Body of pancreas (tissue), 4 donors: ENCODE results near the gene DENND1A.

Experiments used
- POLR2A ChIP-seq, 3 donors: fragments of 450-650 bp; IDR thresholded peaks; one replicate each; pipeline ENCODE4 v1.6.1; 2016; ENCODE audit warnings: antibody characterized with exemption in 3 of 3, mild to moderate bottlenecking in 2 of 3
- TF ChIP-seq, protein P1 (sequence below), 7 experiments: fragments of 450-650 bp in 4 of 7; fragments of 200-600 bp in 3 of 7; sonication (generic) in 3 of 7; IDR thresholded peaks; one replicate each; pipeline ENCODE4 v1.5.1; 2016 to 2019; ENCODE audit warnings: antibody characterized with exemption in 7 of 7

DNA sequence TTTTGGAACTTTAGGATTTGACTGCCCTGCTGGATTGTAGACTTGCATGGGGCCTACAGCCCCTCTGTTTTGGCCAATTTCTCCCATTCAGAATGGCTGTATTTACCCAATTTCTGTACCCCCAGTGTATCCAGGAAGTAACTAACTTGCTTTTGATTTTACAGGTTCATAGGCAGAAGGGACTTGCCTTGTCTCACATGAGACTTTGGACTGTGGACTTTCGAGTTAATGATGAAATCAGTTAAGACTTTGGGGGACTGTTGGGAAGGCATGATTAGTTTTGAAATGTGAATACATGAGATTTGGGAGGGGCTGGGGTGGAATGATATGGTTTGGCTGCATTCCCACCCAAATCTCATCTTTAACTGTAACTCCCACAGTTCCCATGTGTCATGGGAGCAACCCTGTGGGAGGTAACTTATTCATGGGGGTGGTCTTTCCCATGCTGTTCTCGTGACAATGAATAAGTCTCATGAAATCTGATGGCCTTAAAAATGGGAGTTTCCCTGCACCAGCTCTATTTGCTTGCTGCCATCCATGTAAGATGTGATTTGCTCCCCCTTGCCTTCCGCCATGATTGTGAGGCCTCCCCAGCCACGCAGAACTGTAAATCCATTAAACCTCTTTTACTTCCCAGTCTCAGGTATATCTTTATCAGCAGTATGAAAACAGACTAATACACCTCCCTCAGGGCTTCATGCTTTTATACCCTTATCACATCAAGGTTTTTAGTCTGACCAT is 206.6 kb downstream of the DENND1A start:
- TF ChIP-seq, protein P1, sequence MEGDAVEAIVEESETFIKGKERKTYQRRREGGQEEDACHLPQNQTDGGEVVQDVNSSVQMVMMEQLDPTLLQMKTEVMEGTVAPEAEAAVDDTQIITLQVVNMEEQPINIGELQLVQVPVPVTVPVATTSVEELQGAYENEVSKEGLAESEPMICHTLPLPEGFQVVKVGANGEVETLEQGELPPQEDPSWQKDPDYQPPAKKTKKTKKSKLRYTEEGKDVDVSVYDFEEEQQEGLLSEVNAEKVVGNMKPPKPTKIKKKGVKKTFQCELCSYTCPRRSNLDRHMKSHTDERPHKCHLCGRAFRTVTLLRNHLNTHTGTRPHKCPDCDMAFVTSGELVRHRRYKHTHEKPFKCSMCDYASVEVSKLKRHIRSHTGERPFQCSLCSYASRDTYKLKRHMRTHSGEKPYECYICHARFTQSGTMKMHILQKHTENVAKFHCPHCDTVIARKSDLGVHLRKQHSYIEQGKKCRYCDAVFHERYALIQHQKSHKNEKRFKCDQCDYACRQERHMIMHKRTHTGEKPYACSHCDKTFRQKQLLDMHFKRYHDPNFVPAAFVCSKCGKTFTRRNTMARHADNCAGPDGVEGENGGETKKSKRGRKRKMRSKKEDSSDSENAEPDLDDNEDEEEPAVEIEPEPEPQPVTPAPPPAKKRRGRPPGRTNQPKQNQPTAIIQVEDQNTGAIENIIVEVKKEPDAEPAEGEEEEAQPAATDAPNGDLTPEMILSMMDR (IDR thresholded peaks at IDR 0.05), result no peak
- no peak for TF ChIP-seq POLR2A (IDR thresholded peaks at IDR 0.05)
